22Rv1 (cell line): Measurements from ENCODE around the gene TMTC1.

Experiments
- H3K27ac ChIP-seq: fragments of 450-650 bp; 2 replicates; pipeline ENCODE4 v1.5.1; 2017
- ZFX ChIP-seq: fragments of 450-650 bp; IDR thresholded peaks from 2 replicates; pipeline ENCODE4 v1.6.1; 2017; ENCODE audit warnings: antibody characterized with exemption, borderline replicate concordance
- TF ChIP-seq, protein P1 (sequence below): fragments of 450-650 bp; IDR thresholded peaks from 2 replicates; pipeline ENCODE4 v1.5.1; 2017; ENCODE audit warnings: mild to moderate bottlenecking

TMTC1 gene

DNA sequence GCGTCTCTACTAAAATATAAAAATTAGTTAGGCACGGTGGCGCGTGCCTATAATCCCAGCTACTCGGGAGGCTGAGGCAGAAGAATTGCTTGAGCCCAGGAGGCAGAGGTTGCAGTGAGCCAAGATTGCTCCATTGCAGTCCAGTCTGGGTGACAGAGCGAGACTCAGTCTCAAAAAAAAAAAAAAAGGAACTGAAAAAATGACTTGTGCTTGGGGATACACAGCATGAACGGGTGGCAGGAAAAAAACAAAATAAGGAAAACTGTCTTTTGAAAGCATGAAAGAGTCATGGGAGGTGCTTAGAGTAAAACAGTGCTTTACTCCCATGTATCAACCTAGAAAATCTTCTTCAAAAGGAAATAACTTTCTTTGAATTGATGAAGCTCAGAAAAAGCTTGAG, 80.8 kb downstream of the TMTC1 start:
- no peak for TF ChIP-seq ZFX
- TF ChIP-seq, protein P1, sequence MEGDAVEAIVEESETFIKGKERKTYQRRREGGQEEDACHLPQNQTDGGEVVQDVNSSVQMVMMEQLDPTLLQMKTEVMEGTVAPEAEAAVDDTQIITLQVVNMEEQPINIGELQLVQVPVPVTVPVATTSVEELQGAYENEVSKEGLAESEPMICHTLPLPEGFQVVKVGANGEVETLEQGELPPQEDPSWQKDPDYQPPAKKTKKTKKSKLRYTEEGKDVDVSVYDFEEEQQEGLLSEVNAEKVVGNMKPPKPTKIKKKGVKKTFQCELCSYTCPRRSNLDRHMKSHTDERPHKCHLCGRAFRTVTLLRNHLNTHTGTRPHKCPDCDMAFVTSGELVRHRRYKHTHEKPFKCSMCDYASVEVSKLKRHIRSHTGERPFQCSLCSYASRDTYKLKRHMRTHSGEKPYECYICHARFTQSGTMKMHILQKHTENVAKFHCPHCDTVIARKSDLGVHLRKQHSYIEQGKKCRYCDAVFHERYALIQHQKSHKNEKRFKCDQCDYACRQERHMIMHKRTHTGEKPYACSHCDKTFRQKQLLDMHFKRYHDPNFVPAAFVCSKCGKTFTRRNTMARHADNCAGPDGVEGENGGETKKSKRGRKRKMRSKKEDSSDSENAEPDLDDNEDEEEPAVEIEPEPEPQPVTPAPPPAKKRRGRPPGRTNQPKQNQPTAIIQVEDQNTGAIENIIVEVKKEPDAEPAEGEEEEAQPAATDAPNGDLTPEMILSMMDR: no peak
- no peak overlapping the region for H3K27ac ChIP-seq

GRCh38 chr12:29702222-29702621, 81.5 kb downstream of the TMTC1 start:
- TF ChIP-seq ZFX: no peak
- TF ChIP-seq, protein P1: no peak
- no peak overlapping the region for H3K27ac ChIP-seq

DNA sequence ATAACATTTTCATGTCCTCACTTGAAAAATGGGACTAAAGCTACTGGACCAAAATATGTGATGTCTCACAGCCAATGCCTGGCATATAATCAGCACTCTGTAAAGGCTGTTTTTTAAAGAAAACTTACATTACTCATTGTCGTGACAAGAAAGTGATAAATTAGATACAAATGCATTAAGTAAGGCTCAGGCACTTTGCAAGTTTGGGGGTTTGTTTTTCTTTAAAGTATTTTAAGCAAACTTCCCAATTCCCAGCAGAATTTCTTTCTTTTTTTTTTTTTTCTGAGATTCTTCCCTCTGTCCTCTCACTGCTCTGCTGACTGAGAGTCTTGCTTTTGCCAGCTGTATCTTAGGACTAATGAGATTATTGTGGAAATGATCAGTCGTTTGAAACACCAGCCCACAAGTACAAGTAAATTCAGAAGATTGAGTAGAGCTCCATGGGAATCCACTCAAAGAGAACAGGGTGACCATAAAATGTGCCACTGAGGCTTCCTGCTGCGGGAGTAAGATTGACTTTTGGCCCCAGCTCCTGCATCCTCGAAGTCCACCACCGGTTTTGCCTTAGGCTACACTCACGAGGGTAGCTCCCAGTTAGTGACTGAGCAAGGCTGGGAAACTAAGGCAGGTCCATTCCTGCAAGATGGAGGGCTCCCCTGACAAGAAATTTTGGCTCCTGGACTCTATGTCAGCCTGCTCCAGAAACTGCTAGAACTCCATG, 82.8 kb downstream of the TMTC1 start:
- no peak for TF ChIP-seq ZFX
- TF ChIP-seq, protein P1: no peak
- no peak overlapping the region for H3K27ac ChIP-seq

GRCh38 chr12:29698756-29699155, 85.0 kb downstream of the TMTC1 start:
- no peak overlapping the region for H3K27ac ChIP-seq
- TF ChIP-seq ZFX: no peak
- TF ChIP-seq, protein P1: no peak

DNA sequence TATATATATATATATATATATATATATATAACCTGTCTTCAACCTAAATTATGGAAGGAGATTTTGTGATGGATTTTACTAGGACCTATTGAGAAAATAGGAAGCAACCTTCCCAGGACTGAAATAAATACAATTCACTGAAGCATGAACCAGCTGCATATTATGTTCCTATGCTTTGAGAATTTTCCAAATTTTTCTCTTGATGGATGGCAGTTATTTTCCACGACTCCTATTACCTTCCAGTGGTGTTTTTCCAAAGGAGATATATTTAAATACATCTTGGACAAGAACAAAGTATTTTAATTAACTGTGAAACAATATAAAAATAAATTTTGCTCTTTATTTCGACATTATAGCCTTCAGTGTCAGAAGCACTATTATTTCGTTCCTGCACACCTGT, 87.9 kb downstream of the TMTC1 start:
- H3K27ac ChIP-seq: no peak overlapping the region
- no peak for TF ChIP-seq ZFX
- TF ChIP-seq, protein P1: no peak

DNA sequence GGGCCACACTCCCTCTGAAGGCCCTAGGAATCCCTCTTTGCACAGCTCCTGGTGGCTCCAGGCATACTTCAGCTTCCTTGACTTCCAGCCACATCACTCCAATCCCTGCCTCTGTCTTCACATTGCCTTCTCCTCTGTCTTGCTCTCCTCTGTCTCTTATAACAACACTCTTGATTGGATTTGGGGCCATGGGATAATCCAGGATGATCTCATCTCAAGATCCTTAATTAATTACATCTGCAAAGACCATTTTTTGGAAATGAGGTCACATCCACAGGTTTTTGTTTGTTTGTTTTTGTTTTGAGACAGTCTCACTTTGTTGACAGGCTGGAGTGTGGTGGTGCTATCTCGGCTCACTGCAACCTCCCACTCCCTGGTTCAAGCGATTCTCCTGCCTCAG, 88.7 kb downstream of the TMTC1 start:
- TF ChIP-seq ZFX: no peak
- TF ChIP-seq, protein P1: no peak
- H3K27ac ChIP-seq: no peak overlapping the region

- TF ChIP-seq, protein P1: no peak
- TF ChIP-seq ZFX: no peak
- H3K27ac ChIP-seq: no peak overlapping the region
Measured at GRCh38 chr12:29694002-29694401, 89.7 kb downstream of the TMTC1 start.
